HG02884 (cell line): ENCODE data around the gene E2F8.

Experiments used
- ATAC-seq: cut with Tn5 transposase; IDR thresholded peaks from one replicate; pipeline ENCODE4 v1.9.1; 2021; ENCODE audit warnings: mild to moderate bottlenecking, moderate library complexity; ENCODE audit not compliant: unreplicated experiment

E2F8 gene

GRCh38 chr11:19252394-19253152, 11.8 kb upstream of the E2F8 start:
- no peak for ATAC-seq

- ATAC-seq = no peak
These were observed 10.8 kb upstream of the E2F8 start for GRCh38 chr11:19251577-19251976.

GRCh38 chr11:19246816-19247215, 6.1 kb upstream of the E2F8 start:
- no peak for ATAC-seq

- no peak for ATAC-seq
These were observed 4.6 kb upstream of the E2F8 start for GRCh38 chr11:19245351-19245750.

GRCh38 chr11:19244621-19245020, 3.9 kb upstream of the E2F8 start:
- no peak for ATAC-seq

GRCh38 chr11:19244084-19244483, 3.3 kb upstream of the E2F8 start:
- no peak for ATAC-seq

GRCh38 chr11:19243613-19244012, 2.9 kb upstream of the E2F8 start:
- ATAC-seq = no peak

- ATAC-seq = no peak
These were observed 2.4 kb upstream of the E2F8 start for GRCh38 chr11:19243143-19243542.

GRCh38 chr11:19242179-19242932, 1.6 kb upstream of the E2F8 start:
- no peak for ATAC-seq

- ATAC-seq = peak; percentile 20
These were observed 774 bp upstream of the E2F8 start for GRCh38 chr11:19241260-19242178.

- ATAC-seq = no peak
These were observed 1.7 kb downstream of the E2F8 start for GRCh38 chr11:19239039-19239438.

- no peak for ATAC-seq
These were observed 2.9 kb downstream of the E2F8 start for GRCh38 chr11:19237813-19238212.

- ATAC-seq = no peak
These were observed 3.4 kb downstream of the E2F8 start for GRCh38 chr11:19237381-19237780.

- no peak for ATAC-seq
These were observed 6.4 kb downstream of the E2F8 start for GRCh38 chr11:19234231-19234817.

- no peak for ATAC-seq
These were observed 7.7 kb downstream of the E2F8 start for GRCh38 chr11:19232910-19233503.

GRCh38 chr11:19229671-19230070, 11.1 kb downstream of the E2F8 start:
- ATAC-seq = no peak

GRCh38 chr11:19228968-19229367, 11.8 kb downstream of the E2F8 start:
- no peak for ATAC-seq

- no peak for ATAC-seq
These were observed 14.2 kb downstream of the E2F8 start for GRCh38 chr11:19226378-19227195.

GRCh38 chr11:19225581-19225980, 15.2 kb downstream of the E2F8 start:
- ATAC-seq = no peak

GRCh38 chr11:19225123-19225522, 15.6 kb downstream of the E2F8 start:
- ATAC-seq = no peak
